GM19035 (cell line): ENCODE measurements around the gene PTPRA.
"Not testable (repeated sequence)": the region's sequence is repeated elsewhere in the genome, so short reads cannot be mapped to it uniquely, and the experiment has no call there.

Source experiments
- ATAC-seq: cut with Tn5 transposase; IDR thresholded peaks from one replicate; pipeline ENCODE4 v1.9.1; 2021; ENCODE audit not compliant: unreplicated experiment

PTPRA gene

DNA sequence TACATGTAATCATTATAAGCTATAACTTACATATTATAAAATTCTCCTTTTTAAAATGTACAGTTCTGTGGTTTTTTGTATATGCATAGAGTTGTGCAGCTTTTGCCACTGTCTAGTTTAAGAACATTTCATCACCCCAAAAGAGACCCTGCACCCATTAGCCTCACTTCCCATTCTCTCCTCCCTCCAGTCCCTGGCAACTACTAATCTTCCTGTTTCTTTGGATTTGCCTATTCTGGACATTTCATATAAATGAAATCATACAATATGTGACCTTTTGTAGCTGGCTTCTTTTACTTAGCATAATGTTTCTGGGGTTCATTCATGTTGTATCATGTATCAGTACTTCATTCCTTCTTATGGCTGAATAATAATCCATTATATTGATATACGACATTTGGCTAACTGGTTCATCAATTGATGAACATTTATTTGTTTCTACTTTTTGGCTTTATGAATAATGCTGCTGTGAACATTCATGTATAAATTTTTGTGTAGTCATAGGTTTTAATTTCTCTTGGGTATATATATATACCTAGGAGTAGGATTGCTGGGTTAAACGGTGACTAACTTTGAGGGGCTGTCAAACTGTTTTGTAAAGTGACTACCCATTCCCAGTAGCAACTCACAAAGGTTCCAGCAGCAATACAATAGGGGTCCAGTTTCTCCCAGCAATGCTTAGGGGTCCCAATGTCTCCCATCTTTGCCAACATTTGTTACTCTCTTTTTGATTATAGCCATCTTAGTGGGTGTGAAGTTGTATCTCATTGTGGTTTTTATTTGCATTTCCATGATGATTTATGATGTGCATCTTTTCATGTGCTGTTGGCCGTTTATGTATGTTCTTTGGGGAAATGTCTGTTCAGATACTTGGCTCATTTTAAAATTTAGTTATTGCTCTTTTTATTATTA lies 10.7 kb downstream of the PTPRA start:
- no peak for ATAC-seq

DNA sequence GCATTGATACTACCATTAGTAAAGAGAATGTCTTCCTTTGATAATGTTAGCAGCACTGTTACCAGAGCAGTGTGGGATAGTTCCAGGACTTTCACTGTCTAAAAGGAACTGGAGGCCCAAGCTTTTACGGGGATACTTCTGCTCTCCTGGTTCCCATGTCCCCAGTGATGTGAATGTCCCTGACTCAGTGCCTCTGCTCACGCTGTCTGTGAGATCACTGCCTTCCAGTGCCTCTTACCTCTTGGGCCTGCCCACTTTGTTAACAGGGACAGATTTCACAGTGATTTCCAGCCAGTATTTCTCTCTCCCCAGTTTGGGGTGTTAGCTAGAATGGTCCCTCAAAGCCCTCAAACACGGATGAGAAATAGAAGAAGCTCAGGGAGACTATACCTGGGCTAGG lies 14.4 kb downstream of the PTPRA start:
- no peak for ATAC-seq

DNA sequence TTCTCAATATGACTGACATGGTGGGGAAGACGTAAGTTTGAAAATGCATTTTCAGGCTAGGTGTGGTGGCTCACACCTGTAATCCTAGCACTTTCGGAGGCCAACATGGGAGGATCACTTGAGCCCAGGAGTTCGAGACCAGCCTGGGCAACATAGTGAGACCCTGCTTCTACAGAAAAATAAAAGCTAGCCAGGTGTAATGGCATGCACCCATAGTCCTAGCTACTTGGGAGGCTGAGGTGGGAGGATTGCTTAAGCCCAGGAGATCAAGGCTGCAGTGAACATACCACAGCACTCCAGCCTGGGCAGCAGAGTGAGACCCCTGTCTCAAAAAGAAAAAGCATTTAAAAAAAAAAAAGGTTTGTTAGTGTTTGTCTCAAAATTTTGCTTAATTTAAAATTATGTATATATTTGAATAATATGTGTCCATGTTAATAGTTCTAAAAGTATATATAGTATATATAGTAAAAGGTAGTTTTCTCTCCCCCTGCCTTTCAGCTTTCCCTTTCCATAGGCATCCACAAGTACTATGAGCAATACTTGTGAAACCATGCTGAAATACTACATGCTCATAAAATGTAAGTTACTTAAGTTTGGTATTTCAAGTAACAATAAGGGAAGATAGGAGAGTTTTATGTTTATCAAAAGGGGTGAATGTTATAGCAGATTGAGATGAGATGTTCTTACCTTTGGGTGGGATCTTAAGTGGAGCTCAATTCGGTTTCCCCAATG lies 15.1 kb downstream of the PTPRA start:
- no peak for ATAC-seq

DNA sequence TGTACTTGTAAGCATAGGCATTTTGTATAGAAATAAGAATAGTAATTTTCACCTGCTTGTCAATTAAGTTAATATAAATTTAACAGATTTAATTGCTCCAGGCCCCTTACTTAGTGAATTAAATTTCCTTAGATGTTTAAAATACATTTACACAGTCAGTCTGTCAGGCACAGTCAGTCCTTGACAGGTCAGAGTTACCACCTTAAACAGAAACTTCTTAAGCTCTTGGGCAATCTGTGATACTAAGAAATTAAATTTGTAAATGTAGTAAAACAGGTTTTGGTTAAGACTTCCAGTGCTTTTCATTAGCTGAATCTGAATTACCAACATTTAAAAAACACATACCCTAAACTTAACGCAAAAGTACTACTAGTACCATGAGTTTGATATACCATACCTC lies 15.9 kb downstream of the PTPRA start:
- ATAC-seq = no peak

DNA sequence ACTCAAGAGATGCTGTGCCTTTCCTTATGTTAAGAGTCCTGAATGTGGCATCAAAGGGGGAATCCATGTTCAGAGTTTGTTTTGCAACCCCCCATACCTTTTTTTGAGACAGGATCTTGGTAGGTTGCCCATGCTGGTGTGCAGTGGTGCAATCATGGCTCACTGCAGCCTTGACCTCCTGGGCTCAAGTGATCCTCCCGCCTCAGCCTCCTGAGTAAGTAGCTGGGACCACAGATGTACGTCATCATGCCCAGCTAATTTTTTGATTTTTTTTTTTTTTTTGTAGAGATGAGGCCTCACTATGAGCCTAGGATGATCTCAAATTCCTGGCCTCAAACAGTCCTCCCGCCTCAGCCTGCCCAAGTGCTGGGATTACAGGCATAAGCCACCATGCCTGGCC lies 16.5 kb downstream of the PTPRA start:
- no peak for ATAC-seq

DNA sequence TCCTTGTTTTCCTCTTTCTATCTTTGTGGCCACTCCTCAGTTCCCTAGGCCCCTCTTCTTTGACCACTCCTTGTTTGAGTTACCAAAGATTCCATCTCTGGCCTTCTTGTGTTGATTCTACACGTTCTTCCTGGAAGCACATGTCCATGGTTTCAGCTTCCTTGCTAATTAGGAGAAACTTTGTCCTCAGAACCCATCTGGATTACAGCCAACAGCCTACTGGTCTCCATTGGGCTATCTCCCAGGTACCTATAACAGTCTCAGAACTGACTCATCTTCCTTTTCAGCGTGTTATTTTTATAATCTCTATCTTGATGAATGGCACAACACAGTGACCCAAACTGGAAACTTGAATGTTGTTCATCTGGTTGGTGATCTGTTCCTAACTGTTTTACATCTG lies 17.5 kb downstream of the PTPRA start:
- ATAC-seq = no peak

DNA sequence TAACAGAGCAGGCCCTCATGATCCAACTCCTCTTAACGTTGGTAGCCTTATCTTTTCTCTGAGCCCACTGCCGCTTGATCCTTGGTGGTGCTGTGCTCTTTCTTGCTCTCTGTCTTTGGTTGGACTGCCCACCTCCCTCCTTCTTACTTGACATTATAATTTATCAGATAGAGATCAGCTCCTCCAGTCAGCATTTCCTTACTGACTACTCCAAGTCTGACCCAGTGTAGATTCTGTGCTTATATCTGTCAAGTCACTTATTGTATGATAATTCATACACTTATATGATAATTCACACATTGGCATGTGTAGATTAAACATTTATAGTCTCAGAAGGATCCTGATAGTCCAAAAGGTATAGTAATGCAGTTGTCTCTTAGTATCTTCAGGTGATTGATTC lies 18.1 kb downstream of the PTPRA start:
- no peak for ATAC-seq

DNA sequence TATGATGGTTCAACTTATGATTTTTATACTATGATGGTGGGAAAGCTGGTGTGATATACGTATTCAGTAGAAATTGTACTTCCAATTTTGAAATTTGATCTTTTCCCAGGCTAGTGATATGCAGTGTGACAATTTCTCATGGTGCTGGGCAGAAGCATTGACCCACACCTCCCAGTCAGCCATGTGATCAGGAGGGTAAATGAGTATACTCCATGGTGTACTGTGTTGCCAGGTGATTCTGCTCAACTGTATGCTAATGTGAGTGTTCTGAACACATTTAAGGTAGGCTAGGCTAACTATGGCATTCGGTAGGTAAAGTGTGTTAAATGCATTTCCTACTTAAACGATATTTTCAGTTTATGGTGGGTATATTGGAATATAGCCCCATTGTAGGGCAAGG lies 19.1 kb downstream of the PTPRA start:
- no peak for ATAC-seq

DNA sequence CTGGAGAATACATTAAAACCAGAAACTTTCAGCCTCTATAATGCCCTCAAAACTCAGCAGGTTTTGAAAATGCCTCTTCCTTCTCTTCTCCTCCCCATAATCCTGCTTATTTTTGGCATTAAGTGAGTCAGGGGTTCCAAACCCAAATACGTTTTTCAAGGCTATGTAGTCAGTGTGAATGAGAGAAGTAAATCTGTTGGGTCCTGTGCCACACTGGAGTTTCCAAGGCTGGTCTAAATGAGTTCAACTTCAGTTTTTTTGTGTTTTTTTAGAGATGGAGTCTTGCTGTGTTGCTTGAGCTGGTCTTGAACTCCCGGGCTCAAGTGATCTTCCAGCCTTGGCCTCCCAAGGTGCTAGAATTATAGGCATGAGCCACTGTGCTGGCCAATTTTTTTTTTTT lies 20.9 kb downstream of the PTPRA start:
- ATAC-seq = no peak

DNA sequence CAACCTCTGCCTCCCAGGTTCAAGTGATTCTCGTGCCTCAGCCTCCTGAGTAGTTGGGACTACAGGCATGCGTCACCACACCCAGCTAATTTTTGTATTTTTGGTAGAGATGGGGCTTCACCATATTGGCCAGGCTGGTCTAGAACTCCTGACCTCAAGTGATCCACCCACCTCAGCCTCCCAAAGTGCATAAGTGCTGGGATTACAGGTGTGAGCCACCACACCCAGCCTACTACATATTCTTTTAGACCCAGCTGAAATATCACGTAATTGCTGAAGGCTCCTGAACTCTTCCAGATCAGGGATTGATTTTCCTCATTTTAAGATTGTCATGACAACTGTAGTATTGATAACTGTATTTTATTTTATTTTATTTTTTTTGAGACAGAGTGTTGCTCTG lies 21.9 kb downstream of the PTPRA start:
- not testable (repeated sequence) for ATAC-seq

DNA sequence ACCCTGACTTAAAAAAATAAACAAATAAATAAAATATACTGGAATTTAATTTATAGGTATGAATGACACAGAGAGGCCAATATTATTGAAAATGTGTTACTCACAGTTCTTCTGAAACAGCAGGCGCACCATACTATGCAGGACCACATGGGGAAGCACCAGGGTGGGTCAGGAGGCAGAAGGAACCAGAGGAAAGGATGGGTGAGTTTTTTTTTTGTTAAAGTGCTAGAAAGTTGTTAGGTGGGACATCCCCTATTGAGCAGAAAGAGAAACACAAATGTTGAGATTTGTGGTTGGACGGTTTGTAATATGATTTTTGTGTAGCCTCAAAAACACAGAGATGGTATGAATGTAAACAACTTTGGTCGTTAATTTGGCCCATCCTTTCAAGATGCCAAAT lies 26.0 kb downstream of the PTPRA start:
- ATAC-seq = no peak

DNA sequence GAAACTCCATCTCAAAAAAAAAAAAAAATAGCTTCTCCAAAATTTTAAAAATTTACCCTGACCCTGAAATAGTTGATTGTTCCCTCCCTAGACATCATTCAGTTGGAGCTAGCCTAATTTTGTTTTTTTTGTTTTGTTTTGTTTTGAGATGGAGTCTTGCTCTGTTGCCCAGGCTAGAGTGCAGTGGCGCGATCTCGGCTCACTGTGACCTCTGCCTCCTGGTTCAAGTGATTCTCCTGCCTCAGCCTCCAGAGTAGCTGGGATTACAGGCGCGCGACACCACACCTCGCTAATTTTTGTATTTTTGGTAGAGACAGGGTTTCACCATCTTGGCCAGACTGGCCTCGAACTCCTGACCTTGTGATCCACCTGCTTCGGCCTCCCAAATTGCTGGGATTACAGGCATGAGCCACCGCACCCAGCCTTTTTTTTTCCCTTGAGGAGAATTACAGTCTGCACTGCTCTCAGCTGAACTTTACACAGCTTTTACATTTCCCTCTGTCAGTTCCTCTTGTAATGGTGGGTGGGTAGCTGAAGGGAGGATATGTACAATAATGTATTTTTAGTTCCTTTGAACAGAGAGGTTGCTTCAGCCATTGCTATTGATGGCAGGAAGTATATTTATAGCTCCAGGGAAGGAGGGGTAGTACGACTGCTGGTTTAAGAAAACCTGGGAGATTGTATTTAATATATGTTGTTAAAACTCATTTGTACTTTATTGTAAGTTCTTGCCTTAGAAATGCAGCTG lies 27.7 kb downstream of the PTPRA start:
- no peak for ATAC-seq

DNA sequence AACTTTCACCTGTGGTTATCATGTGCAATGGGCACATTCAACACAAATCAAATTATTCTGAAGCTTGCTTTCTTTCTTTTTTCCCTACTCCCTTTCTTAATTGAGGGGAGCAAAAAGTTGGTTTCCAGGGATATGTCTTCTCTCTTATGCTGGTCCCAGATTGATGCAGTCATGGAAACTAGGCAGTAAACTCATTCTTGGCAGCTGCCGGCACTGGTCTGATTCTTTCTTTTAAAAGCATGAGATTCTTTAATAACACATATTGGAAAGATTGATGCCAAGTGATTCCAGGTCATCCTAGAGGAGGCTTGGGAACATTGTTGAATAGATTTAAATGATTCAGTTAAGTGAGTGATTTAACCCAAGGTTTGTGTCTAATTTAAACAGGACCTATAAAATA lies 29.0 kb downstream of the PTPRA start:
- no peak for ATAC-seq

DNA sequence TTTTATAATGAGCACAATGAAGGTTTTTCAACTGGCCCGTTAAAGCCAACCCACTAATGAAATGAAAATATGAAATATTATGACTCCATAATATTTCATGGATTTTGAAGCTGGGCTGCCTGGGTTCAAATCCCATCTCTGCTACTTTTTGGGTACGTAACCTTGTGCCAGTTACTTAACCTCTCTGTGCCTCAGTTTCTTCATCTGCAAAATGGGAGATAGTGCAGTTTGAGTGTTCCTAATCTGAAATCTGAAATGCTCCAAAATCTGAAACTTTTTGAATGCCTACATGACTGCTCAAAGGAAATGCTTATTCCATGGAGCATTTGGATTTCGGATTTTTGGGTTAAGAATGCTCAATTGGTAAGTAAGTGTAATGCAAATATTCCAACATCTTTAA lies 29.5 kb downstream of the PTPRA start:
- ATAC-seq = no peak

DNA sequence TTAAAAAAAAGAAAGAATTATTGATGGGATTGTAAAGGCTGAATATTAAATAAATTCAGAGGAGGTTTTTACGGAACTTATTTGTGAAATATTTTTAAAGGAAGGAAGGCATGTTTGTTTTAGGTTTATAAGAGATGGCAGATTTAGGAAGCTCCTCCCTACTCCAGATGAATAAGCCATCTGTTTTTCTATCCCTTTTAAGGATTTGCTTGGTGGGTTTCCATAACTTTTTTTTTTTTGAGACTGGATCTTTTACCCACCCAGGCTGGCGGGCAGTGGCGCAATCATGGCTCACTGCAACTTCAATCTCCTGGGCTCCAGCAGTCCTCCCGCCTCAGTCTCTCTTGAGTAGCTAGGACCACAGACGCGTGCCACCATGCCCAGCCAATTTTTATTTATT lies 30.4 kb downstream of the PTPRA start:
- no peak for ATAC-seq

DNA sequence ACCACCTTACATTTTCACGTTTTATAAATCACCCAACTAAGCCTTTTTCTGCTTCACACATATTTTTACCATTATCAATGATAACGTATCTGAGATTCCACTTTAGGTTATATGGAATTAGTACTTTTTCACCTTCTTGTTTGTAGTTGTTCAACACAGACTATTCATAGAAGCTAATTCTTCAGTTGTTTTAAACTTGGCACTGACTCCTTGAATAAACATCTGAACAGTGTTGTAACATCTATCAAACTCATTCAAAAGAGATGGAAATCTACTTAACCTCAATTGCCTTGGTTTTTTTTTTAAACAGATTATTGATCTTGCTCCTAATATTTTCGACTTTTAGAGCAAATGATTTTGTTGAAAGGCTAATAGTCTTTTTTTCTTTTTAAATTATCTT lies 34.2 kb downstream of the PTPRA start:
- no peak for ATAC-seq

DNA sequence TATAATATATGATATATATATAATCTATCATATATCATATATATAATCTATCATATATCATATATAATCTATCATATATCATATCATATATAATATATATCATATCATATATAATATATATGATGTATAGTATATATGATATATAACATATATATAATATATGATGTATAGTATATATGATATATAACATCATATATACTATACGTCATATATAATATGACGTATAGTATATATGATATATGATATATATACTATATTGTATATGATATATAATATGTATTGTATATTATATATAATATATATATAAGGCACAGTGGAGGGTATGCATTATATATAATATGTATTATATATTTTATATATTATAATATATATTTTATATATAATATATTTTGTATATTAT lies 36.7 kb downstream of the PTPRA start:
- ATAC-seq = no peak

DNA sequence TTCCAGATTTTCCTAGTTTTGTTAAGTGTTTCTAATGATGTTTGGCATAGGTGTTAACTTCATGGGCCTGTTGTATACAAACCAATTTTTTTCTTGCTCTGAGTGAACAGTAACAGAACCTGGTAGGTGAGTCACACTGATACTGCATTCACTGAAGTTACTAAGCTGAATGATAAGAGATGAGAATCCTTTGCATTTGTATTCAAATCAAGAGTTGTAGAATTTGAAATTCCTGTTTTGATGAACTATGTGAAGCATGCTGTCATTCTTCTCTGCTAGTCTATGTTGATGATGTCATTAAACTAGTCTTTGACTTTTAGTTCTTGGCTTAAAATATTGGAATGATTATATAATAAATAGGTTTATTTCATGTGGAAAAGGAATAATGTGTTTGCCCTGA lies 37.9 kb downstream of the PTPRA start:
- no peak for ATAC-seq

DNA sequence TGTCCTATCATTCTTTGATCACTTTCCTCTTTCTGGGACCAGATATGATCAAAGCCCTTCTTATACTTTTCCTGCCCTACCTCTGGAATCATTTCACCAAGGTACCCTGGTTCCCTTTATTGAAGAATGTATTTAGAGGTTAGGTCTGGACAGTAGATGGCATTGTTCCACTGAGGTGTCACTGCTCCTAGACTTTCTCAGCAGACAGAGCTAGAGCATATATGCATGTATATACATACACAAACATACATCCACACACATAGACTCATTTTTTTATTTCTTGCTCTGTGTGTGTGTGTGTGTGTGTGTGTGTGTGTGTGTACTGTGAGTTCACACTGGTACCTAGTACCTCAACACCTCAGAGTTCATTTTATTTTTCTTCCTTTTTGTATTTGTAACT lies 40.9 kb downstream of the PTPRA start:
- ATAC-seq = no peak

DNA sequence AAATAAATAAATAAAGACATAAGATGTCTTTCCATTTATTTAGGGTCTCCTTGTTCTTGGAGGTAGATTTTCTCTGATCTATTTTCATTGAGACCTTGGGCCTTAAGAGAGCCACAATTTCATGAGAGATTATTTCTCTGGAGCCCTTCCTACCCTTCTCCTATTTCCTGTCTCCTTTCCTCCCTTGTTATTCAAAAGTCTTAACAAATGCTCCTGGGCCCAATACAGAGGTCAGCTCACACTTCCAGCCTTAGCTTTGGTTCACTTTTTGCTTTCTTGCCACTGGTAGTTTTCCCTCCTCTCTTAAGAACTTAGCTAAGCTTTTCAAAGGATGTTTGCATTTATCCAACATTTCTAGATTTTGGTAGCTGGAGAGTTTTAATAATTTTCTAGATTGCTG lies 44.0 kb downstream of the PTPRA start:
- no peak for ATAC-seq

DNA sequence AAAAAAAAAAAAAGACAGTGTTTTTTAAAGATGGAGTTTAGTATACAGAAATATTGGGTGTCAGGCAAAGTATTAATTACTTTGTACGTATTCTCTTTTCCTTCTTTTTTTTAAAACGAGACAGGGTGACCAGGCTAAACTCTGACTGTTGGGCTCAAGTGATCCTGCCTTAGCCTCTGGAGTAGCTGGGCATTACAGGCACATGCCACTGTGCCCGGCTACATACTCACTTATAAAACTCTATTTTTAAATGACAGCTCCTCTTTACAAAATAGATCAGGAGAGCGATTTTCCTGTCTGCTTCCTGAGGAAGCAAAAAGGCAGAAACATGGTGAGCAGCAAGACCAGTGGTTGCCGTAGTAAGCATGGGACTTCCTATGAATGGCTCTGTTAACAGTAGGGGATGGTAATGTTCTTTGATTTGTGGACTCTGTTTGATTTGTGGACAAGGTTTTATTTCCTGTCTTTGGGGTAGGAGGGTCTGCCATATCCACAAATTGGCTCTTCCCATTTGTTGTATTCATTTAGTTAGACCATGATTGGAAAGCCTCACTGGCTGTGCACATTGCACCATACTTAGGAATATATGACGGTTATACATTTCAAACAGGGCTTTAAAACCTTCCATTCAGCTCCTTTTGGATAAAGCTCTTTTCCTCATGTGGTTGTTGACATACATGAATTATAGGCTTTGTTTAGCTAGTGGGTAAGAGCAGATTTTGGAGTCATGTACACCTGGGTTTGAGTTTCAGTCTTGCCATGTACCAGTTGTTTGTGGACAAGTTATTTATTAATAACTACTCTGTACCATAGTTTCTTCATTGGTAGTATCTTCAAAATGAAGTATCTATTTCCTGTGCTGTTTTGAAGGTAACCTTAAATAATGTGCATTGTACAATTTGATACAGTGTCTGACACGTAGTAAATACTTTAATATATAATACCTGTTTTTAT lies 45.1 kb downstream of the PTPRA start:
- no peak for ATAC-seq
